Upper lobe of right lung (tissue), 1 donor: ENCODE measurements around the gene PDE6C. TPM values are rescaled to one million over a fixed set of nuclear protein-coding genes. Genes with fewer than 3 reads are reported as not detected.

Experiments used
- ATAC-seq: fragments of 200-7000 bp; cut with Tn5 transposase; one replicate; pipeline ENCODE4 v1.9.1; 2020; ENCODE audit warnings: mild to moderate bottlenecking, moderate library complexity
- DNase-seq: peaks from one replicate; pipeline ENCODE4 v3.0.0-alpha.2; 2020
- H3K27ac ChIP-seq: fragments of 200-600 bp; one replicate; pipeline ENCODE4 v1.8.0; 2022
- H3K27me3 ChIP-seq: fragments of 200-600 bp; one replicate; pipeline ENCODE4 v1.8.0; 2022; ENCODE audit warnings: mild to moderate bottlenecking
- H3K36me3 ChIP-seq: fragments of 200-600 bp; one replicate; pipeline ENCODE4 v1.8.0; 2022
- H3K4me1 ChIP-seq: fragments of 200-600 bp; one replicate; pipeline ENCODE4 v1.8.0; 2022
- H3K4me3 ChIP-seq: fragments of 200-600 bp; one replicate; pipeline ENCODE4 v1.8.0; 2022; ENCODE audit warnings: mild to moderate bottlenecking
- H3K9me3 ChIP-seq: fragments of 200-600 bp; one replicate; pipeline ENCODE4 v1.8.0; 2022
- CTCF ChIP-seq: fragments of 200-600 bp; IDR thresholded peaks from one replicate; pipeline ENCODE4 v1.8.0; 2022; ENCODE audit warnings: antibody characterized with exemption
- intact Hi-C: fragments of 100-400 bp; cut with DNase I; formaldehyde crosslinking; loops from one replicate; pipeline ENCODE4 v1.11.0; 2022
- total RNA-seq: library from RNA; stranded (reverse); fragmentation: NEBNext Ultra II Directional; extraction: Animal tissue kit (Norgen Biotek cat#: 25700); gene quantifications from one replicate; pipeline ENCODE4 v1.2.1, GENCODE V29; 2021
- donor health status: DM: no; HTN: yes; CAD: no; lungs with severe emphysema.

The PDE6C gene
- total RNA-seq, 1 donor from 2014 or later = not detected

- no peak for DNase-seq
- H3K4me1 ChIP-seq = peaks cover 9% of the 10 kb centered on the region
- intact Hi-C loops = no loop called here
- no peaks in the 10 kb centered on the region for H3K9me3 ChIP-seq
- no peak overlapping the region for H3K27ac ChIP-seq
- TF ChIP-seq CTCF = no peak
- no peak overlapping the region for H3K4me3 ChIP-seq
- H3K36me3 ChIP-seq = no peaks in the 10 kb centered on the region
- peaks cover 37% of the 10 kb centered on the region for H3K27me3 ChIP-seq
- no peak for ATAC-seq
Observed at GRCh38 chr10:93570383-93570782, 42.0 kb upstream of the PDE6C start.

- peaks cover 23% of the 10 kb centered on the region for H3K27me3 ChIP-seq
- H3K36me3 ChIP-seq = no peaks in the 10 kb centered on the region
- peaks cover 9% of the 10 kb centered on the region for H3K4me1 ChIP-seq
- H3K9me3 ChIP-seq = no peaks in the 10 kb centered on the region
- no peak for TF ChIP-seq CTCF
- H3K27ac ChIP-seq = no peak overlapping the region
- no peak overlapping the region for H3K4me3 ChIP-seq
- no peak for DNase-seq
- no peak for ATAC-seq
- intact Hi-C loops = no loop called here
Observed at GRCh38 chr10:93572606-93573005, 39.7 kb upstream of the PDE6C start.

- peaks cover 16% of the 10 kb centered on the region for H3K27me3 ChIP-seq
- H3K9me3 ChIP-seq = no peaks in the 10 kb centered on the region
- peak; percentile 86 for ATAC-seq
- no peaks in the 10 kb centered on the region for H3K36me3 ChIP-seq
- TF ChIP-seq CTCF = no peak
- intact Hi-C loops = no loop called here
- DNase-seq = peak; percentile 75
- H3K4me3 ChIP-seq = no peak overlapping the region
- H3K27ac ChIP-seq = no peak overlapping the region
- H3K4me1 ChIP-seq = peaks cover 9% of the 10 kb centered on the region
Observed at GRCh38 chr10:93573051-93573909, 39.1 kb upstream of the PDE6C start.

GRCh38 chr10:93573924-93574323 is 38.4 kb upstream of the PDE6C start:
- H3K9me3 ChIP-seq = no peaks in the 10 kb centered on the region
- no peak for TF ChIP-seq CTCF
- peaks cover 10% of the 10 kb centered on the region for H3K27me3 ChIP-seq
- ATAC-seq (no peak), DNase-seq (no peak)
- no peak overlapping the region for H3K27ac ChIP-seq
- no peaks in the 10 kb centered on the region for H3K36me3 ChIP-seq
- no peak overlapping the region for H3K4me3 ChIP-seq
- peaks cover 9% of the 10 kb centered on the region for H3K4me1 ChIP-seq
- intact Hi-C loops = no loop called here

GRCh38 chr10:93576888-93577287 is 35.4 kb upstream of the PDE6C start:
- DNase-seq (no peak), ATAC-seq (no peak)
- H3K4me3 ChIP-seq = no peak overlapping the region
- peaks cover 2% of the 10 kb centered on the region for H3K27me3 ChIP-seq
- no peaks in the 10 kb centered on the region for H3K9me3 ChIP-seq
- no peak for TF ChIP-seq CTCF
- no peak overlapping the region for H3K27ac ChIP-seq
- no peaks in the 10 kb centered on the region for H3K36me3 ChIP-seq
- intact Hi-C loops = no loop called here
- peaks cover 9% of the 10 kb centered on the region for H3K4me1 ChIP-seq
